ENCODE measurements around the gene CD34.

DNA sequence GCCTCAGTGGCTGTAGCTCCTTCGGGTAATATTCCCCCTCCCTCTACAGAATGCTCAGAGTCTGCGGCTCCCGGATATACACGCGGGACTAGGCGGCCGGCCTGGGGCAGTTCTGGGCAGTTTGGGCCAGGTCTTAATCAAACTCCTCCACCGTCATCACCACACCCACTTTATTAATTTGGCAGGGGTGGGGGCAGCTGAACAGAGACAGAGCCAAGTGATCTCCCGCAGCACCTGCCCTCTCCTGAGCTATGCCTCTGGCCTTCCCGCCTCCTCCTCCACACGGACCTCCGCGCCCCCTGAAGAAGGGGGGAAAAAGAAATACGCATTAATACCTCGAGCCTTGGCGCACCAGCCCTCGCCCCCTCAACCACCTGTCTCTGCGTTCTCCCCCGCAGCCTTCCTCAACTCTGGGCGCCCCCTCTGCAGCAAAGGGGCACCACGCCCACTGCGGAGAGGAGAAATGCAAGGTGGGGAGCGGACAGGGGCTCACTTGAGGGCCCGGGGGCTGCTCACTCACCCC, 42.6 kb downstream of the CD34 start:
- 0 out of 2 replicates have a peak, but pooled peaks have one; percentile 53 for TF ChIP-seq ZBTB7A (tag by site-specific recombination; IDR thresholded peaks at IDR 0.05; ENCODE audit: low read depth)
- no peak for TF ChIP-seq PRDM6 (tag by site-specific recombination; IDR thresholded peaks at IDR 0.05)
- TF ChIP-seq, protein P1, sequence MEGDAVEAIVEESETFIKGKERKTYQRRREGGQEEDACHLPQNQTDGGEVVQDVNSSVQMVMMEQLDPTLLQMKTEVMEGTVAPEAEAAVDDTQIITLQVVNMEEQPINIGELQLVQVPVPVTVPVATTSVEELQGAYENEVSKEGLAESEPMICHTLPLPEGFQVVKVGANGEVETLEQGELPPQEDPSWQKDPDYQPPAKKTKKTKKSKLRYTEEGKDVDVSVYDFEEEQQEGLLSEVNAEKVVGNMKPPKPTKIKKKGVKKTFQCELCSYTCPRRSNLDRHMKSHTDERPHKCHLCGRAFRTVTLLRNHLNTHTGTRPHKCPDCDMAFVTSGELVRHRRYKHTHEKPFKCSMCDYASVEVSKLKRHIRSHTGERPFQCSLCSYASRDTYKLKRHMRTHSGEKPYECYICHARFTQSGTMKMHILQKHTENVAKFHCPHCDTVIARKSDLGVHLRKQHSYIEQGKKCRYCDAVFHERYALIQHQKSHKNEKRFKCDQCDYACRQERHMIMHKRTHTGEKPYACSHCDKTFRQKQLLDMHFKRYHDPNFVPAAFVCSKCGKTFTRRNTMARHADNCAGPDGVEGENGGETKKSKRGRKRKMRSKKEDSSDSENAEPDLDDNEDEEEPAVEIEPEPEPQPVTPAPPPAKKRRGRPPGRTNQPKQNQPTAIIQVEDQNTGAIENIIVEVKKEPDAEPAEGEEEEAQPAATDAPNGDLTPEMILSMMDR (tag by site-specific recombination; IDR thresholded peaks at IDR 0.05), result no peak
- no peak for TF ChIP-seq ZNF146 (tag by site-specific recombination; IDR thresholded peaks at IDR 0.05)
- no peak for TF ChIP-seq ZBTB8A (tag by site-specific recombination; IDR thresholded peaks at IDR 0.05)
- no peak for TF ChIP-seq ELK4 (IDR thresholded peaks at IDR 0.05; ENCODE audit: borderline replicate concordance, low read depth, low read length)
- TF ChIP-seq ZNF202 (tag by site-specific recombination; IDR thresholded peaks at IDR 0.05; ENCODE audit: borderline replicate concordance), result no peak
- TF ChIP-seq, protein P2, sequence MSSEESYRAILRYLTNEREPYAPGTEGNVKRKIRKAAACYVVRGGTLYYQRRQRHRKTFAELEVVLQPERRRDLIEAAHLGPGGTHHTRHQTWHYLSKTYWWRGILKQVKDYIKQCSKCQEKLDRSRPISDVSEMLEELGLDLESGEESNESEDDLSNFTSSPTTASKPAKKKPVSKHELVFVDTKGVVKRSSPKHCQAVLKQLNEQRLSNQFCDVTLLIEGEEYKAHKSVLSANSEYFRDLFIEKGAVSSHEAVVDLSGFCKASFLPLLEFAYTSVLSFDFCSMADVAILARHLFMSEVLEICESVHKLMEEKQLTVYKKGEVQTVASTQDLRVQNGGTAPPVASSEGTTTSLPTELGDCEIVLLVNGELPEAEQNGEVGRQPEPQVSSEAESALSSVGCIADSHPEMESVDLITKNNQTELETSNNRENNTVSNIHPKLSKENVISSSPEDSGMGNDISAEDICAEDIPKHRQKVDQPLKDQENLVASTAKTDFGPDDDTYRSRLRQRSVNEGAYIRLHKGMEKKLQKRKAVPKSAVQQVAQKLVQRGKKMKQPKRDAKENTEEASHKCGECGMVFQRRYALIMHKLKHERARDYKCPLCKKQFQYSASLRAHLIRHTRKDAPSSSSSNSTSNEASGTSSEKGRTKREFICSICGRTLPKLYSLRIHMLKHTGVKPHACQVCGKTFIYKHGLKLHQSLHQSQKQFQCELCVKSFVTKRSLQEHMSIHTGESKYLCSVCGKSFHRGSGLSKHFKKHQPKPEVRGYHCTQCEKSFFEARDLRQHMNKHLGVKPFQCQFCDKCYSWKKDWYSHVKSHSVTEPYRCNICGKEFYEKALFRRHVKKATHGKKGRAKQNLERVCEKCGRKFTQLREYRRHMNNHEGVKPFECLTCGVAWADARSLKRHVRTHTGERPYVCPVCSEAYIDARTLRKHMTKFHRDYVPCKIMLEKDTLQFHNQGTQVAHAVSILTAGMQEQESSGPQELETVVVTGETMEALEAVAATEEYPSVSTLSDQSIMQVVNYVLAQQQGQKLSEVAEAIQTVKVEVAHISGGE (tag by site-specific recombination; conservative IDR thresholded peaks at IDR 0.05; ENCODE audit: low read depth), result no peak
- no peak for TF ChIP-seq ZBTB17 (tag by site-specific recombination; IDR thresholded peaks at IDR 0.05)
- no peak for TF ChIP-seq ZNF529 (tag by site-specific recombination; IDR thresholded peaks at IDR 0.05; ENCODE audit: insufficient replicate concordance)

Measured in HEK293 (cell line).